ENCODE measurements around the gene UTY. TPM values are rescaled to one million over a fixed set of nuclear protein-coding genes. Genes with fewer than 3 reads are reported as not detected.
"Not testable (repeated sequence)": the region's sequence is repeated elsewhere in the genome, so short reads cannot be mapped to it uniquely, and the experiment has no call there.

Gene UTY
- total RNA-seq, 2 donors from 2014 or later: 25.6 to 39.8 TPM

- intact Hi-C loops (cut with DNase I): no loop called here
- H3K4me1 ChIP-seq (replicated peaks): no peaks in the 10 kb centered on the region
- no peaks in the 10 kb centered on the region for H3K9me3 ChIP-seq
- H3K27me3 ChIP-seq (replicated peaks; ENCODE audit: insufficient read depth): no peaks in the 10 kb centered on the region
- no peak overlapping the region for H3K27ac ChIP-seq
- TF ChIP-seq POLR2A (IDR thresholded peaks at IDR 0.05) (no peak), POLR2AphosphoS5 (IDR thresholded peaks at IDR 0.05) (no peak), CTCF (IDR thresholded peaks at IDR 0.05) (no peak)
- no peaks in the 10 kb centered on the region for H3K36me3 ChIP-seq
- WGBS: 75% methylated on average over 1 of the region's 1 CpG
- H3K4me3 ChIP-seq: no peak overlapping the region
- DNase-seq (ENCODE audit: low spot score): no peak
Measured at GRCh38 chrY:13291199-13291598, 188.6 kb downstream of the UTY start.

DNA sequence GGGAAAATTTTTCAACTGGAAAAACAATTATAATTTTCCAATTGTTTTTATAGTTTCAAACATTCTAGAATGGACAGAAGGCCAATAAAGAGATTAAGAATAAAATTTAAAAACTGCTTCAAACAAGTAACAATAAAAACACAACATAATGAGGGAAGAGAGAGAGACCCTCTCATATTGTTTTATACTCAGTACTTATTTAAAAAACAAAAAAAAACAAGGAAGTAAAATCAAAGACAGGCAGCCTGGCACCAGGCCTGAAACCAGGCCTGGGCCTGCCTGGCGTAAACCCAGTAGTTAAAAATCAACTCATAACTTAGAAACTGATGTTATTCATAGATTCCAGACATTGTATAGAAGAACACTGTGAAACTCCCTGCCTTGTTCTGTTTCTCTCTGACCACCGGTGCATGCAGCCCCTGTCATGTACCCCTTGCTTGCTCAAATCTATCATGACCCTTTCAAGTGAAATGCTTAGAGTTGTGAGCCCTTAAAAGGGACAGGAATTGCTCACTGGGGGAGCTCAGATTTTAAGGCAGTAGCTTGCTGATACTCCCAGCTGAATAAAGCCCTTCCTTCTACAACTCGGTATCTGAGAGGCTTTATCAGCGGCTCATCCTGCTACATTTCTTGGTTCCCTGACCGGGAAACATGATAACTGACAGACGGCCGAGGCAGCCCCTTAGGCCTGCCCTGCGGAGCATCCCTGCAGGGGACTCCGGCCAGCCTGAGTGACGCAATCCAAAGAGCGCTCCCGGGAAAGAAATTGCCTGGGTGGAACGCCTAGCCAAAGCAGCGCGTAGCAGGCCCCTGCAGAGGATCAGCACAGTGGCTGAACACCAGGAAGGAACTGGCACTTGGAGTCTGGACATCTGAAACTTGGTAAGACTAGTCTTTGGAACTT lies 197.4 kb downstream of the UTY start:
- H3K9me3 ChIP-seq; H3K27me3 ChIP-seq (replicated peaks; ENCODE audit: insufficient read depth); intact Hi-C loops (cut with DNase I); DNase-seq (ENCODE audit: low spot score); H3K27ac ChIP-seq; H3K4me3 ChIP-seq; H3K4me1 ChIP-seq (replicated peaks); H3K36me3 ChIP-seq: not testable (repeated sequence)
- WGBS: 36% methylated on average over 7 of the region's 15 CpGs

DNA sequence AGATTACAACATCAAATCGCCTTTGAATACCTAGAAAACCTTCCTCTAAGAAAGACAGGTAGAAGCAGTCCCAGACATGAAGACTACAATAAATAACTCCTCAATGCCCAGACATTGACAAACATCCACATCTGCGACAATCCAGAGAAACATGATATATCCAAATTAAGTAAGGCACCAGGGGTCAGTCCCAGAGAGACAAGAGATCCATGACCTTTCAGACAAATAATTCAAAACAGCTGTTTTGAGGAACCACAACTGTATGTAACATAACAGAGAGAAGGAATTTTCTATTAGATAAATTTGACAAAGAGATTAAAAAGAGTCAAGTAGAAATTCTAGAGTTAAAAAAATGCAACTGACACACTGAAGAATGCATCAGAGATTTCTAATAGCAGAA lies 200.3 kb downstream of the UTY start:
- no peaks in the 10 kb centered on the region for H3K9me3 ChIP-seq
- no peak for DNase-seq (ENCODE audit: low spot score)
- H3K4me1 ChIP-seq (replicated peaks): no peaks in the 10 kb centered on the region
- intact Hi-C loops (cut with DNase I): no loop called here
- no peaks in the 10 kb centered on the region for H3K27me3 ChIP-seq (replicated peaks; ENCODE audit: insufficient read depth)
- TF ChIP-seq POLR2AphosphoS5 (IDR thresholded peaks at IDR 0.05) (no peak), POLR2A (IDR thresholded peaks at IDR 0.05) (no peak), CTCF (IDR thresholded peaks at IDR 0.05) (no peak)
- no peak overlapping the region for H3K27ac ChIP-seq
- no peaks in the 10 kb centered on the region for H3K36me3 ChIP-seq
- no peak overlapping the region for H3K4me3 ChIP-seq
- WGBS: 90% methylated on average over 2 of the region's 2 CpGs

GRCh38 chrY:13271706-13272105 lies 208.1 kb downstream of the UTY start:
- no peaks in the 10 kb centered on the region for H3K9me3 ChIP-seq
- TF ChIP-seq CTCF (IDR thresholded peaks at IDR 0.05) (no peak), POLR2A (IDR thresholded peaks at IDR 0.05) (no peak), POLR2AphosphoS5 (IDR thresholded peaks at IDR 0.05) (no peak)

GRCh38 chrY:13253941-13254440 lies 225.8 kb downstream of the UTY start:
- H3K27me3 ChIP-seq (replicated peaks; ENCODE audit: insufficient read depth); H3K36me3 ChIP-seq; H3K4me3 ChIP-seq; H3K27ac ChIP-seq; H3K9me3 ChIP-seq; intact Hi-C loops (cut with DNase I); H3K4me1 ChIP-seq (replicated peaks); DNase-seq (ENCODE audit: low spot score): not testable (repeated sequence)
- 44% methylated on average over 4 of the region's 4 CpGs for WGBS

More at GRCh38 chrY:13271706-13272105, 208.1 kb downstream of the UTY start:
- Histone ChIP-seq H3K36me3 (no peaks in the 10 kb centered on the region), H3K27ac (no peak overlapping the region), H3K4me3 (no peak overlapping the region), H3K4me1 (replicated peaks) (no peaks in the 10 kb centered on the region), H3K27me3 (replicated peaks; ENCODE audit: insufficient read depth) (no peaks in the 10 kb centered on the region)
- intact Hi-C loops (cut with DNase I): no loop called here
- DNase-seq (ENCODE audit: low spot score): no peak

DNA sequence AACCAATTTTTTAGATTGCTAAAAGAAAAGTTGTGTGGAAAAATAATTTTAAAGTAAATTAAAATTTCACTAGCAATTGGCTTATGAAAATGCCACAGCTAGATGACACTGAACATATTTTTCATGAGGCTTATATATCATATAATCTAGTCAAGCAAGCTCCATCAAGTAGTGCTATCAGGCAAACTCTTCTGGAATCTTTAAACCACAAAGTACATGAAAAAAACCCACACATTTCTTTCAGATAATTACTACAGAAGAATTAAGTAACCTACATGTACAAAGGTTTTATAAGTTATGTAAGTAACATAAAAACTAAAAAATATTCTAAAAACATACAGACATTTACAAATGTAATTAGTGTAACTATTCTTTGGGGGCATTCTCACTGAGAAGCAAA lies 229.4 kb downstream of the UTY start:
- Histone ChIP-seq H3K27ac (no peak overlapping the region), H3K9me3 (no peaks in the 10 kb centered on the region), H3K27me3 (replicated peaks; ENCODE audit: insufficient read depth) (no peaks in the 10 kb centered on the region), H3K36me3 (no peaks in the 10 kb centered on the region), H3K4me1 (replicated peaks) (no peaks in the 10 kb centered on the region), H3K4me3 (no peak overlapping the region)
- intact Hi-C loops (cut with DNase I): no loop called here
- TF ChIP-seq POLR2A (IDR thresholded peaks at IDR 0.05): no peak
- TF ChIP-seq CTCF (IDR thresholded peaks at IDR 0.05): no peak
- no peak for TF ChIP-seq POLR2AphosphoS5 (IDR thresholded peaks at IDR 0.05)
- DNase-seq (ENCODE audit: low spot score): no peak
